Measurements from ENCODE around the gene SPOCK1.

- TF ChIP-seq SUZ12 (IDR thresholded peaks at IDR 0.05) (no peak), ZNF384 (IDR thresholded peaks at IDR 0.05) (no peak), FOXM1 (IDR thresholded peaks at IDR 0.05; ENCODE audit: borderline replicate concordance) (no peak), CTBP1 (IDR thresholded peaks at IDR 0.05; ENCODE audit: borderline replicate concordance) (no peak), FOXK2 (IDR thresholded peaks at IDR 0.05) (no peak), SP1 (IDR thresholded peaks at IDR 0.05) (no peak), TARDBP (IDR thresholded peaks at IDR 0.05) (no peak), L3MBTL2 (conservative IDR thresholded peaks at IDR 0.05) (no peak), HDGF (IDR thresholded peaks at IDR 0.05; ENCODE audit: borderline replicate concordance) (no peak), FOXA1 (IDR thresholded peaks at IDR 0.05) (no peak), BHLHE40 (IDR thresholded peaks at IDR 0.05; ENCODE audit: borderline replicate concordance) (no peak), PKNOX1 (IDR thresholded peaks at IDR 0.05) (no peak)
These were observed 323.0 kb downstream of the SPOCK1 start for GRCh38 chr5:137176126-137176525.

Data from HEK293T (cell line).